IPS-20b (cell line): Measurements from ENCODE around the gene TMUB1.
"Not testable (repeated sequence)": the region's sequence is repeated elsewhere in the genome, so short reads cannot be mapped to it uniquely, and the experiment has no call there.

Experiments used
- H3K27ac ChIP-seq: one replicate; pipeline ENCODE4 v1.5.1; 2013; ENCODE audit warnings: low read length
- H3K27me3 ChIP-seq: 2 replicates; pipeline ENCODE4 v1.6.1; 2013; ENCODE audit warnings: mild to moderate bottlenecking, low read length, inconsistent platforms; ENCODE audit not compliant: insufficient read depth
- H3K36me3 ChIP-seq: 2 replicates; pipeline ENCODE4 v1.6.1; 2013; ENCODE audit warnings: low read depth, mild to moderate bottlenecking, inconsistent platforms, low read length, moderate library complexity; ENCODE audit not compliant: insufficient read depth
- H3K4me1 ChIP-seq: 2 replicates; pipeline ENCODE4 v1.6.1; 2013; ENCODE audit warnings: mild to moderate bottlenecking, control low read depth, inconsistent platforms, low read length, moderate library complexity; ENCODE audit not compliant: insufficient read depth
- H3K4me3 ChIP-seq: 2 replicates; pipeline ENCODE4 v1.5.1; 2013; ENCODE audit warnings: mild to moderate bottlenecking, low read length, inconsistent platforms
- H3K9ac ChIP-seq: 2 replicates; pipeline ENCODE4 v1.6.1; 2013; ENCODE audit warnings: low read depth, mild to moderate bottlenecking, inconsistent platforms, low read length, moderate library complexity
- H3K9me3 ChIP-seq: 2 replicates; pipeline ENCODE4 v1.6.1; 2013; ENCODE audit warnings: mild to moderate bottlenecking, low read depth, low read length, inconsistent platforms; ENCODE audit not compliant: insufficient read depth

TMUB1 gene

DNA sequence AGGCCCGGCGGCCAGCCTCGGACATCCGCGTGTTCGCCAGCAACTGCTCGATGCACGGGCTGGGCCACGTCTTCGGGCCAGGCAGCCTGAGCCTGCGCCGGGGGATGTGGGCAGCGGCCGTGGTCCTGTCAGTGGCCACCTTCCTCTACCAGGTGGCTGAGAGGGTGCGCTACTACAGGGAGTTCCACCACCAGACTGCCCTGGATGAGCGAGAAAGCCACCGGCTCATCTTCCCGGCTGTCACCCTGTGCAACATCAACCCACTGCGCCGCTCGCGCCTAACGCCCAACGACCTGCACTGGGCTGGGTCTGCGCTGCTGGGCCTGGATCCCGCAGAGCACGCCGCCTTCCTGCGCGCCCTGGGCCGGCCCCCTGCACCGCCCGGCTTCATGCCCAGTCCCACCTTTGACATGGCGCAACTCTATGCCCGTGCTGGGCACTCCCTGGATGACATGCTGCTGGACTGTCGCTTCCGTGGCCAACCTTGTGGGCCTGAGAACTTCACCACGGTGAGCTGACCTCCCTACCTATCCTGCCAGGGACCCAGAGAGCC lies 34.3 kb downstream of the TMUB1 start:
- H3K9ac ChIP-seq = no peak overlapping the region
- H3K27me3 ChIP-seq = peaks cover 46% of the 10 kb centered on the region
- H3K9me3 ChIP-seq = no peaks in the 10 kb centered on the region
- H3K4me1 ChIP-seq = no peaks in the 10 kb centered on the region
- no peak overlapping the region for H3K27ac ChIP-seq
- H3K36me3 ChIP-seq = no peaks in the 10 kb centered on the region
- no peak overlapping the region for H3K4me3 ChIP-seq

DNA sequence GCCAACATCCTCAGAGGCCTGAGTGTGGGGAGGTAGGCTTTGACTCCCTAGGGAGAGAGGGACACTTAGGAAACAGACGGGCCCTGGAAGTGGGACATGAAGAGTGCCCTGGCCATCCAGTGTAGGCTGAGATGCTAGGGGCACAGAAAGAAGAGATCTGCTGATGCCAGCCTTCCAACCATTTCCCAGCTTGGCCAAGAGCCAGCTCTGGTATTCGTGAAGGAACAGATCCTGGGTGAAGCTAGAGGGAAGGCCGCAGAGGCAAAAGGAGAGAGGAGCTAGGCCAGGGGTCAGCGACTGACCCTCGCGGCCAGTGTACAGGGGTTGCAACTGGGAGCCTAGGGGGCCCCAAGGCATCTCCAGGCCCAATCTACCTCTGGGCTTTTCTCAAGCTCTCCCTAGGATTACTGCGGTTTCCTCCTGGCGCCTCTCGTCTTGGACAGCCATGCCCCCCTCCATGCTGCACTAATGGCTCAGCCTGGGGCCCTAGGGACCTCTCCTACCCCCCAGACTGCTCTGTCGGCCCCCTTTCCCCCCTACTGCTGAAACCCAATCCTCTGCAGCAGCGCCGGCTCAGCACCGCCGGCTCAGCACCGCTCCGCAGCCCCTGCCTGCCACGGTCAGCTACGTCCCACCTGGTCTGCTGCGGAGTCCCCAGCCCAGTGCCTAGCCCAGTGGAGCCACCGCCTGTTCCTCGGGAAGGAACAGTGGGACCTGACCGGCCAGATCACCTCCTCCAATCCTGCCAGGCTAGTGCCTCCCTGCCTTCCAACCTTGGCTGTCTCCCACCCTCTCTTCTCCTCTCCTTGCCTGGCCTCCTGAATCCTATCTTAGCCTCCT lies 35.1 kb downstream of the TMUB1 start, which contains the start of gene ASIC3:
ASIC3 (plus strand) TSS at position 556 of the 840 bp plus-strand sequence. CDS start 355 bp downstream, outside the sequence.
- Histone ChIP-seq H3K27ac (no peak within 1 kb of the TSS), H3K36me3 (no peaks in the 10 kb centered on the region), H3K9ac (no peak within 1 kb of the TSS), H3K4me1 (no peaks in the 10 kb centered on the region), H3K4me3 (no peak within 1 kb of the TSS), H3K27me3 (peaks cover 46% of the 10 kb centered on the region), H3K9me3 (no peaks in the 10 kb centered on the region)

DNA sequence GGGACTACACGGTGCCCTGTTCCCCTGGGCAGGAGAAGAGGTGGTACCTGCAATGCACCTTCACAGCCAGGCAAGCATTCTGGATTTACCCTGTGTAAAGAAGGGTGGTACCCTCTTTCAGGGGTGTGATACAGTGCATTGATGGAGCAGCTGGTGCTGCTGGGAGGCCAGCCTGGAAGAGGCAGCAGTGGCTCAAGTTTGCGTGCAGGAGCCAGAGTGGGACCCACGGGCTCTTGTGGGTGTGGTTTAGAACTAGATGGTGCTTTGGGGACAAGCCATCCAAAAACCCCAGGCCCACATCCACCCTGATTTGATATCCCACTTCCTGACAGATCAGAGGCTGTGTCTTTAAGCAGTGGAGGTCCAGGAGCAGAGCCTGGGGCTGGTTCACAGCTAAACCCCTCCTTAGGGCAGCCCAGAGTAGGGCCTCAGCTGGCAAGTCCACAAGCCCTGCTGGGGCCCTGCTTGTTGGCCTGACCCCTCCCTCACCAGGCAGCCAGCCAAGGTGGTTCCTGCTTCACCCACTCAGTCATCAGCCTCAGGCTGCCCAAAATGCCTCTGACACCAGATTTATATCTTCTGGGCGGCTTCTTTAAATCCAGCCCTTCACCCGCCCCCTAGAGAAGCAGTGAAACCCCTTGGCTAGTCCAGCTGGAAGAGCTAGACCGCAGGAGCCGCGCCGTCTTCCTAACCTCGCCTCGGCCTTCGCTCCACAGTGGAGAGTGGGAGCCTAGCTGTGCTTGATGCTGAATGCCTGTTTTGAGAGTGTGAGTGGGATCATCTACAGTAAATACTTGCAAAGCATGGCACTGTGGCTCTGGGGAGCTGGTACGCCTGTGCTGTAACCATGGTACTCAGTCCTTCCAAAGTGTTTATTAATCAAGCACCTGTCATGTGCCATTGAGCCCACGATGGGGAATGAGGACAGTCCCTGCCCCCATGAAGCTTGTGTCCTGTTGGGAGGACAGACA lies 36.4 kb downstream of the TMUB1 start:
- no peaks in the 10 kb centered on the region for H3K9me3 ChIP-seq
- no peak overlapping the region for H3K27ac ChIP-seq
- H3K4me1 ChIP-seq = no peaks in the 10 kb centered on the region
- no peaks in the 10 kb centered on the region for H3K36me3 ChIP-seq
- peaks cover 34% of the 10 kb centered on the region for H3K27me3 ChIP-seq
- H3K9ac ChIP-seq = no peak overlapping the region
- H3K4me3 ChIP-seq = no peak overlapping the region

DNA sequence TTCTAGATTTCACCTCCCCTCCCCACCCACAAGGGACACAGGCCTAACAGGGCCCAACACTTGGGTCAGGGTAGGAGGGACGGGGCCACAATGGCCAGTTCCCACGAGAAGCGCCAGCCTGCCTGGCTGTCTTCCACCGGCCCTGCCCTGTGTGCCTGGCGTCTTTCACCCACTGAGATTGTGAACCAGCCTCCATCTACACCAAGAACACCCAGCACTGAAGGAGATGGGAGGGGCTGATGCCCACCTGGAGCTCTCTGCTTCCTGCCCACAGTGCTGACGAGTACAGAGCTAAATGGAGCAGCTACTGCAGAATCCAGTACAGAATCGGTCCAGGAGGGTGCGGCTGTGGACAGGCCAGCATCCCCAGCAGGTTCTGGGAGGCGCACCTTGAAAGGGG lies 37.3 kb downstream of the TMUB1 start:
- Histone ChIP-seq H3K4me3 (no peak overlapping the region), H3K9me3 (no peaks in the 10 kb centered on the region), H3K4me1 (no peaks in the 10 kb centered on the region), H3K27me3 (peaks cover 25% of the 10 kb centered on the region), H3K9ac (no peak overlapping the region), H3K36me3 (no peaks in the 10 kb centered on the region), H3K27ac (no peak overlapping the region)

DNA sequence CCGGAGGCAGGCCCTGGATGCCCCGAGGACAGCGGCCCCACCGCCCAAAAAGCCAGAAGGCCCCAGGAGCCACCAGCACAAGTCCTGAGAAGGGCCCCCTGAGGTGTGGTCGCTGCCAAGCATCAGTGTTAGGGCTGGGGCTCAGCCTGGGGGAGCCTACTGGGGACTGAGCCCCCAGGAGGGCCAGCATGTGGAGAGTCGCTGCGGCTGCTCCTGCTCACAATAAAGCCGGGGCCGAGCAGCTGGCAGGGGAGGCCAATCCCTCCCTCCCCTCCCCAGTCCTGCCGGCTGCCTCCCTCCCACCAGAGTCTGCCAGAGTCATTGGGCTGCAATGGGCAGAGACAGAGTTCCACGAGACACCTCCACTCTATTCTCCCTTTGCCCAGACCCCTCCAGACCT lies 38.0 kb downstream of the TMUB1 start:
- H3K36me3 ChIP-seq = no peaks in the 10 kb centered on the region
- H3K27me3 ChIP-seq = peaks cover 18% of the 10 kb centered on the region
- no peaks in the 10 kb centered on the region for H3K4me1 ChIP-seq
- H3K9me3 ChIP-seq = no peaks in the 10 kb centered on the region
- H3K9ac ChIP-seq = no peak overlapping the region
- no peak overlapping the region for H3K27ac ChIP-seq
- no peak overlapping the region for H3K4me3 ChIP-seq

DNA sequence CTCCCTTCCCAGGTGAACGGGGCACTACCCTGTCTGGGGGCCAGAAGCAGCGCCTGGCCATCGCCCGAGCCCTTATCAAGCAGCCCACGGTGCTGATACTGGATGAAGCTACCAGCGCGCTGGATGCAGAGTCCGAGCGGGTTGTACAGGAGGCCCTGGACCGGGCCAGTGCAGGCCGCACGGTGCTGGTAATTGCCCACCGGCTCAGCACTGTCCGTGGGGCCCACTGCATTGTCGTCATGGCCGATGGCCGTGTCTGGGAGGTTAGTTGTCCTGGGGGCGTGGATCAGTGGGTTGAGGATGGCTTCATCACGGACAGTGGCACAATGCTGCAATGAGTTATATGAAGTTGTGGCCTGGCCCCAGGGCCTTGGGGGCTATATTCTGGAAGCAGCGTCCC lies 39.3 kb downstream of the TMUB1 start:
- Histone ChIP-seq H3K4me1 (no peaks in the 10 kb centered on the region), H3K9ac (no peak overlapping the region), H3K36me3 (no peaks in the 10 kb centered on the region), H3K27me3 (peaks cover 5% of the 10 kb centered on the region), H3K27ac (no peak overlapping the region), H3K4me3 (no peak overlapping the region), H3K9me3 (no peaks in the 10 kb centered on the region)

DNA sequence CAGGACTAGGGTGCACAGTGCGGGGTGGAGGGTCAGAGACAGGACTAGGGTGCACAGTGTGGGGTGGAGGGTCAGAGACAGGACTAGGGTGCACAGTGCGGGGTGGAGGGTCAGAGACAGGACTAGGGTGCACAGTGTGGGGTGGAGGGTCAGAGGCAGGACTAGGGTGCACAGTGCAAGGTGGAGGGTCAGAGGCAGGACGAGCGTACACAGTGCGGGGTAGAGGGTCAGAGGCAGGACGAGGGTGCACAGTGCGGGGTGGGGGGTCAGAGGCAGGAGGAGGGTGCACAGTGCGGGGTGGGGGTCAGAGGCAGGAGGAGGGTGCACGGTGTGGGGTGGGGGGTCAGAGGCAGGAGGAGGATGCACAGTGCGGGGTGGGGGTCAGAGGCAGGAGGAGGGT lies 39.8 kb downstream of the TMUB1 start:
- H3K9me3 ChIP-seq, H3K9ac ChIP-seq, H3K27me3 ChIP-seq, H3K27ac ChIP-seq, H3K36me3 ChIP-seq, H3K4me1 ChIP-seq, H3K4me3 ChIP-seq: not testable (repeated sequence)

DNA sequence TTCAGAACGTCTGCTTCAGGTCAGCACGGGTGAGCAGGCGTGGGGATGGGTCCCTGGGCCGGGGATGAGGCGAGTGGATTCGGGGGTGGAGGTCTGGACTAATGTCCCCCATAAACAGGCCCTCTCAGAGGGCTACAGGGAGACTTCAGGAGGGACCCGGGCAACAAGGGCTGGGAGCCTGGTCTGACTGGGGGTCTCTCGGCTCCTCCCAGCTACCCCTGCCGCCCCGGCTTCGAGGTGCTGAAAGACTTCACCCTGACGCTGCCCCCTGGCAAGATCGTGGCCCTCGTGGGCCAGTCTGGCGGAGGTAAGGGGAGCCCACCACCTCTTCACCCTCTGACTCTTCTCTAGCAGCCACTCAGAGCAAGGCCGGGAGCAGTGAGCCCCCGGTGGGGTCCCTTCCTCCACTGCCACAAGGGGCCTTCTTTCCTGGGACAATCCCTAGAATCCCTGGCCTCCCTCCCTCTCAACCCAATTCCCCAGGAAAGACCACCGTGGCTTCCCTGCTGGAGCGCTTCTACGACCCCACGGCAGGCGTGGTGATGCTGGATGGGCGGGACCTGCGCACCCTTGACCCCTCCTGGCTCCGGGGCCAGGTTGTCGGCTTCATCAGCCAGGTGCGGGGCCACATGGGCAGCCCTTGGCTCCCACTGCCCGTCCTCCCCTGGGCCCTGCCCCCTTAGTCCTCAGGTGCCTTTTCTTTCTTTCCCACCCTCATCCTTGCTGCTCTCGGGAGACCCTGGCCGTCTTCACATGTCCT lies 42.5 kb downstream of the TMUB1 start:
- no peaks in the 10 kb centered on the region for H3K9me3 ChIP-seq
- H3K27ac ChIP-seq = no peak overlapping the region
- 0 out of 2 replicates have a peak, but pooled peaks cover 4% of the 10 kb centered on the region for H3K36me3 ChIP-seq
- no peaks in the 10 kb centered on the region for H3K4me1 ChIP-seq
- H3K4me3 ChIP-seq = no peak overlapping the region
- H3K27me3 ChIP-seq = no peaks in the 10 kb centered on the region
- no peak overlapping the region for H3K9ac ChIP-seq

DNA sequence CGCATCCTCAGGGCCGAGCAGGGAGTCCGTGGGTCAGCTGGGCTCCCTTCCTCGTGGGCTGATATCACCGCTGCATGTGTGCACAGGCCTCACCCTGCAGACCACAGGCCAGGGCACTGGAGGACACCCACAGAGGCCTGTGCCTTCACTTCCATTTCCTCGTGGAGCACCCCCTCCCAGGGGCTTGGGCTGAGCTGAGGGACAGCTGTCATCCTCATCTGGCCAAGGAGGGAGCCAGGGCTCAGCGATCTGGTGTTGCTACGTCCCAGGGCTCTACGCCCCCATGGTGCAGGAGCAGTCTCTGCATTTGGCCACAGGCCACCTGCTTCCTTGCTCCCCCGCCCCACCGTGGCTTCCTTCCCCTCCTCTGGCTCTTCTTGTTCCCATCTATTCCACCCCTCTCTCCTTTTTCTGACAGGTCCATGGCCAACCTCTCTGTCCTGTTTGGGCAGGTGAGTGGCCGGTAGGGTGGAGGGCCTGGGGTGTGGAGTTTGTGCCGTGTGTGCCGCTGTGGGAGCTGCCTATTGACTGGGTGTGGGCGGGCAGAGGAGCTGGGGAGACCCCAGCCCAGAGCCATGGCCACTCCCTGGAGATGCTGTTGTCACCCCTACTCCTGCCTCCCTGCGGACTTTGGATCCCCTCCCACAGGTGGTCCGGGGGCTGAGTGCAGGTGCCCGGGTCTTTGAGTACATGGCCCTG lies 43.3 kb downstream of the TMUB1 start:
- no peaks in the 10 kb centered on the region for H3K4me1 ChIP-seq
- H3K9me3 ChIP-seq = no peaks in the 10 kb centered on the region
- H3K36me3 ChIP-seq = peaks cover 8% of the 10 kb centered on the region; the same call in 1 of the 2 replicates
- H3K9ac ChIP-seq = no peak overlapping the region
- H3K27ac ChIP-seq = no peak overlapping the region
- no peak overlapping the region for H3K4me3 ChIP-seq
- H3K27me3 ChIP-seq = no peaks in the 10 kb centered on the region

DNA sequence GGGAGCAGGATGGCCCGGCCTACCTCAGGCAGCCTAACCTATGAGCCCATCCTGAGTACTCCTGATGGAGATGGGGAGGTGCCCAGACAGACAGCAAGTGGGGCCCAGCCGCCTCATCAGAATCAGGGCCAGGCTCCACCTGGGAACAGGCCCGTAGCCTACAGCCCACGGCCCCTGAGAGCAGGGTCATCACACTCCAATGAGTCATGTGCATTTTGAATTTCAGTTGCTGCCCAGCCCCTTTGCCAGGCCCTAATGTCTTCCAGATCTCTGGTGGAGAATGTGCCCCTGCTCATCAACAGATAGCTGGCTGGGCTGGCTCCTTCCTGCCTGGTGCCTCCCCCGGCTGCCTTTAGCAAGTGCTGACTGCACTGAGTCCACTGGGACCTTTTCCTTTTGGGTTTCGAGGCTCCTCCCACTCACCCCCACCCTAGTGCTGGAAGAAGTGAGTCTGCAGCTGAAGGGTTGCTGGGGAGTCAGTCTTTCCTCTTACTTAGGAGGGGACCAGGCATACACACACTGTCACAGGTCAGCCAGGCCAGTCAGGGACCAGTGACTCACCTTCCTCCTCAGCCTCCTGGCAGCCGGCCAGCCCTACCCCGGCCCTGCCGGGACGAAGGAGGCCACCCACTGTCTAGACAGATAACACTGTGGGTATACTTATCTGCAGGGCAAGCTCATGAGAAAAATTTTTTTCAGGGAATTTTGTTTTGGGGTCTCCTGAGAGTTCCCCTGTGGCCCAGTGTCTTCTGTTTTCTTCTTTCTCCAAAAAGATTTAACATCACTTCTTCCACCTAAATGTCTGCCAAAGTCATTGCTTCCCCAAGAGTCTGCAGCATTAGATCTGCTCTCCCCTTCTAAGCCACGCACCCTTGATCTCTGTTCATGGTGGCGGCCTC lies 44.1 kb downstream of the TMUB1 start:
- H3K9me3 ChIP-seq = no peaks in the 10 kb centered on the region
- H3K4me3 ChIP-seq = no peak overlapping the region
- H3K27ac ChIP-seq = no peak overlapping the region
- H3K36me3 ChIP-seq = peaks cover 12% of the 10 kb centered on the region; the same call in 1 of the 2 replicates
- H3K4me1 ChIP-seq = no peaks in the 10 kb centered on the region
- no peaks in the 10 kb centered on the region for H3K27me3 ChIP-seq
- no peak overlapping the region for H3K9ac ChIP-seq
